ENCODE results near the gene PLEKHH1. TPM values are rescaled to one million over a fixed set of nuclear protein-coding genes. Genes with fewer than 3 reads are reported as not detected.

Gene PLEKHH1
- total and polyA plus RNA-seq, 4 donors: 0.46 to 2.4 (median 0.89) TPM

DNA sequence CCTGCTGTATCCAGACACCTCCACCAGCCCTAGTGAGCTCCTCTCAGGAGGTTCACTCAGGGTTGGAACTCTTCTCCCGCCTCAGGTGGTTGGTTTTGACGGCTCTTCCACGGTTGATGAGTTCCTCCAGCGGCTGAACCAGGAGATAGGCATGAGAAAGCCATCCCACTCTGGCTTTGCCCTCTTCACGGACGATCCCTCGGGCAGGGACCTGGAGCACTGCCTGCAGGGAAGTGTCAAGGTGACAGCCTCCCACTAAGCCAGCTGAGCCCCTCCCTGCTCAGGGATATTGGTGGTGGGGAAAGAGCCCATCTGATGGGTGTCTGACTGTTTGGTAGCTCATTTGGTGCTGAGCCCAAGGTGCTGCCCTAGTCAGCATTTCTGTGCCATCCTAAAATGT lies 46.5 kb downstream of the PLEKHH1 start:
- Histone ChIP-seq H3K27ac (ENCODE audit: low read depth in 1 of 2, low read length in 2 of 2) (no peak overlapping the region), H3K36me3 (ENCODE audit: control insufficient read depth in 4 of 4, insufficient read depth in 3 of 4, low read depth in 1 of 4, low read length in 3 of 4) (no peaks in the 10 kb centered on the region), H3K4me3 (ENCODE audit: low read depth in 1 of 3, low read length in 3 of 3) (no peak overlapping the region), H3K4me1 (ENCODE audit: control insufficient read depth in 4 of 4, insufficient read depth in 4 of 4, low read length in 3 of 4) (peaks cover 0 to 2% (median 0%) of the 10 kb centered on the region in 4 donors), H3K9ac (ENCODE audit: low read depth in 1 of 2, low read length in 2 of 2) (no peak overlapping the region), H3K9me3 (ENCODE audit: control insufficient read depth in 4 of 4, low read length in 3 of 4) (no peaks in the 10 kb centered on the region), H3K27me3 (ENCODE audit: control insufficient read depth in 4 of 4, insufficient read depth in 4 of 4, low read length in 3 of 4) (no peaks in the 10 kb centered on the region)
- no peak for TF ChIP-seq RXRA (IDR thresholded peaks at IDR 0.05)
- TF ChIP-seq YY1 (IDR thresholded peaks at IDR 0.05): no peak
- no peak for TF ChIP-seq RAD21 (IDR thresholded peaks at IDR 0.05)
- TF ChIP-seq, protein P1, sequence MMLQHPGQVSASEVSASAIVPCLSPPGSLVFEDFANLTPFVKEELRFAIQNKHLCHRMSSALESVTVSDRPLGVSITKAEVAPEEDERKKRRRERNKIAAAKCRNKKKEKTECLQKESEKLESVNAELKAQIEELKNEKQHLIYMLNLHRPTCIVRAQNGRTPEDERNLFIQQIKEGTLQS (IDR thresholded peaks at IDR 0.05): no peak
- TF ChIP-seq SP1 (IDR thresholded peaks at IDR 0.05): no peak
- no peak for TF ChIP-seq HNF4G (IDR thresholded peaks at IDR 0.05)
- TF ChIP-seq NR2F2 (IDR thresholded peaks at IDR 0.05): no peak
- TF ChIP-seq, protein P2, sequence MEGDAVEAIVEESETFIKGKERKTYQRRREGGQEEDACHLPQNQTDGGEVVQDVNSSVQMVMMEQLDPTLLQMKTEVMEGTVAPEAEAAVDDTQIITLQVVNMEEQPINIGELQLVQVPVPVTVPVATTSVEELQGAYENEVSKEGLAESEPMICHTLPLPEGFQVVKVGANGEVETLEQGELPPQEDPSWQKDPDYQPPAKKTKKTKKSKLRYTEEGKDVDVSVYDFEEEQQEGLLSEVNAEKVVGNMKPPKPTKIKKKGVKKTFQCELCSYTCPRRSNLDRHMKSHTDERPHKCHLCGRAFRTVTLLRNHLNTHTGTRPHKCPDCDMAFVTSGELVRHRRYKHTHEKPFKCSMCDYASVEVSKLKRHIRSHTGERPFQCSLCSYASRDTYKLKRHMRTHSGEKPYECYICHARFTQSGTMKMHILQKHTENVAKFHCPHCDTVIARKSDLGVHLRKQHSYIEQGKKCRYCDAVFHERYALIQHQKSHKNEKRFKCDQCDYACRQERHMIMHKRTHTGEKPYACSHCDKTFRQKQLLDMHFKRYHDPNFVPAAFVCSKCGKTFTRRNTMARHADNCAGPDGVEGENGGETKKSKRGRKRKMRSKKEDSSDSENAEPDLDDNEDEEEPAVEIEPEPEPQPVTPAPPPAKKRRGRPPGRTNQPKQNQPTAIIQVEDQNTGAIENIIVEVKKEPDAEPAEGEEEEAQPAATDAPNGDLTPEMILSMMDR (IDR thresholded peaks at IDR 0.05; ENCODE audit: low read depth, low read length, missing input control): no peak
- no peak for TF ChIP-seq HNF4A (conservative IDR thresholded peaks at IDR 0.05)
- no peak for TF ChIP-seq EGR1 (IDR thresholded peaks at IDR 0.05; ENCODE audit: low read depth in 2 of 2)
- no peak for TF ChIP-seq JUND (IDR thresholded peaks at IDR 0.05)
- no peak for TF ChIP-seq TAF1 (conservative IDR thresholded peaks at IDR 0.05)
- TF ChIP-seq, protein P3, sequence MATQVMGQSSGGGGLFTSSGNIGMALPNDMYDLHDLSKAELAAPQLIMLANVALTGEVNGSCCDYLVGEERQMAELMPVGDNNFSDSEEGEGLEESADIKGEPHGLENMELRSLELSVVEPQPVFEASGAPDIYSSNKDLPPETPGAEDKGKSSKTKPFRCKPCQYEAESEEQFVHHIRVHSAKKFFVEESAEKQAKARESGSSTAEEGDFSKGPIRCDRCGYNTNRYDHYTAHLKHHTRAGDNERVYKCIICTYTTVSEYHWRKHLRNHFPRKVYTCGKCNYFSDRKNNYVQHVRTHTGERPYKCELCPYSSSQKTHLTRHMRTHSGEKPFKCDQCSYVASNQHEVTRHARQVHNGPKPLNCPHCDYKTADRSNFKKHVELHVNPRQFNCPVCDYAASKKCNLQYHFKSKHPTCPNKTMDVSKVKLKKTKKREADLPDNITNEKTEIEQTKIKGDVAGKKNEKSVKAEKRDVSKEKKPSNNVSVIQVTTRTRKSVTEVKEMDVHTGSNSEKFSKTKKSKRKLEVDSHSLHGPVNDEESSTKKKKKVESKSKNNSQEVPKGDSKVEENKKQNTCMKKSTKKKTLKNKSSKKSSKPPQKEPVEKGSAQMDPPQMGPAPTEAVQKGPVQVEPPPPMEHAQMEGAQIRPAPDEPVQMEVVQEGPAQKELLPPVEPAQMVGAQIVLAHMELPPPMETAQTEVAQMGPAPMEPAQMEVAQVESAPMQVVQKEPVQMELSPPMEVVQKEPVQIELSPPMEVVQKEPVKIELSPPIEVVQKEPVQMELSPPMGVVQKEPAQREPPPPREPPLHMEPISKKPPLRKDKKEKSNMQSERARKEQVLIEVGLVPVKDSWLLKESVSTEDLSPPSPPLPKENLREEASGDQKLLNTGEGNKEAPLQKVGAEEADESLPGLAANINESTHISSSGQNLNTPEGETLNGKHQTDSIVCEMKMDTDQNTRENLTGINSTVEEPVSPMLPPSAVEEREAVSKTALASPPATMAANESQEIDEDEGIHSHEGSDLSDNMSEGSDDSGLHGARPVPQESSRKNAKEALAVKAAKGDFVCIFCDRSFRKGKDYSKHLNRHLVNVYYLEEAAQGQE (IDR thresholded peaks at IDR 0.05): no peak
- TF ChIP-seq FOXA2 (IDR thresholded peaks at IDR 0.05): no peak
- no peak for TF ChIP-seq FOXA1 (IDR thresholded peaks at IDR 0.05)
- TF ChIP-seq, protein P4, sequence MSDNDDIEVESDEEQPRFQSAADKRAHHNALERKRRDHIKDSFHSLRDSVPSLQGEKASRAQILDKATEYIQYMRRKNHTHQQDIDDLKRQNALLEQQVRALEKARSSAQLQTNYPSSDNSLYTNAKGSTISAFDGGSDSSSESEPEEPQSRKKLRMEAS (IDR thresholded peaks at IDR 0.05): no peak
- TF ChIP-seq, protein P5, sequence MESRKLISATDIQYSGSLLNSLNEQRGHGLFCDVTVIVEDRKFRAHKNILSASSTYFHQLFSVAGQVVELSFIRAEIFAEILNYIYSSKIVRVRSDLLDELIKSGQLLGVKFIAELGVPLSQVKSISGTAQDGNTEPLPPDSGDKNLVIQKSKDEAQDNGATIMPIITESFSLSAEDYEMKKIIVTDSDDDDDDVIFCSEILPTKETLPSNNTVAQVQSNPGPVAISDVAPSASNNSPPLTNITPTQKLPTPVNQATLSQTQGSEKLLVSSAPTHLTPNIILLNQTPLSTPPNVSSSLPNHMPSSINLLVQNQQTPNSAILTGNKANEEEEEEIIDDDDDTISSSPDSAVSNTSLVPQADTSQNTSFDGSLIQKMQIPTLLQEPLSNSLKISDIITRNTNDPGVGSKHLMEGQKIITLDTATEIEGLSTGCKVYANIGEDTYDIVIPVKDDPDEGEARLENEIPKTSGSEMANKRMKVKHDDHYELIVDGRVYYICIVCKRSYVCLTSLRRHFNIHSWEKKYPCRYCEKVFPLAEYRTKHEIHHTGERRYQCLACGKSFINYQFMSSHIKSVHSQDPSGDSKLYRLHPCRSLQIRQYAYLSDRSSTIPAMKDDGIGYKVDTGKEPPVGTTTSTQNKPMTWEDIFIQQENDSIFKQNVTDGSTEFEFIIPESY (IDR thresholded peaks at IDR 0.05): no peak
- no peak for TF ChIP-seq GABPA (IDR thresholded peaks at IDR 0.05 in 1 of 2, conservative IDR thresholded peaks at IDR 0.05 in 1 of 2)
- WGBS: 95% methylated on average over 7 of the region's 7 CpGs
- no peak for DNase-seq (ENCODE audit: low spot score)

Data from liver (tissue), 9 donors.